Heart left ventricle (tissue), 13 donors: ENCODE measurements around the gene ZNF341.

Source experiments
- POLR2A ChIP-seq, 2 donors: fragments of 450-650 bp; IDR thresholded peaks; one replicate each; pipeline ENCODE4 v1.6.1; 2017; ENCODE audit warnings: antibody characterized with exemption in 2 of 2, mild to moderate bottlenecking in 2 of 2, moderate library complexity in 2 of 2
- TF ChIP-seq, protein P1 (sequence below), 12 donors: fragments of 200-600 bp; sonication (generic) in 4 of 12; IDR thresholded peaks; one replicate each; pipeline versions ENCODE4 v1.5.0 to v1.8.0; 2018 to 2022; ENCODE audit warnings: antibody characterized with exemption in 12 of 12, mild to moderate bottlenecking in 5 of 12
- donor health status: ischemic (EF 13 %, LVEDD 7.1; RV severe dilation, severe dysfunction).
- donor health status: DM: no; HTN: yes; CAD: no.
- donor health status: DM: no; HTN: no; CAD: no.
- donor health status: ischemic (EF 25% LVEDD 6.9; RV normal size, moderate dysfunction).
- donor health status: ischemic (EF 25% LVEDD 5.7; RV mildly dilated, moderate dysfunction).
- donor health status: ischemic (EF 35%, LVEDD 5.7; RV mildly dilated, moderate dysfunction).
- donor health status: nonischemic (EF 11% LVEDD 7.7; RV severe dilation, severe dysfunction).
- donor health status: DM: yes; HTN: yes; CAD: no.
- donor health status: PGD.
- donor health status: ischemic (EF 29% LVEDD 5.4; RV normal size, mild dysfunction).
- donor health status: nonischemic (EF 23%, LVEDD 6.1; RV moderate dilation, normal function).

DNA sequence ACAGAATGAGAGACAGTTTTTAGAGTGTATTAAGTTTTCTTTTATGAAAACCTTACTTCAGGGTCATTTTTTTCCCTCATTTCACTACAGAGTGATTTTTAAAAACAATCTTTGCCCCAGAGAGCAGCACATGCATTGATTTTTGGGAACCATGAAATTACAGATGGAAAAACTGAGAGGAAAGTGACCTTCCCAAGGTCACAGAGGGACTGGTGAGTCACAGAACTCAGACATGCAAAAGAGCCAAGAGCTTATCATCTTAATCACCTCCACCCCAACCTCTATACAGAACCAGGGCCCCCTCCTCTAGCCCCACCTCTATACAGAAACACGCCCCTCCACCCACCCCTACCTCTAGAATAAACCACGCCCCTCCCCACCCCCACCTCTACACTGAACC lies 22.4 kb upstream of the ZNF341 start:
- TF ChIP-seq, protein P1, sequence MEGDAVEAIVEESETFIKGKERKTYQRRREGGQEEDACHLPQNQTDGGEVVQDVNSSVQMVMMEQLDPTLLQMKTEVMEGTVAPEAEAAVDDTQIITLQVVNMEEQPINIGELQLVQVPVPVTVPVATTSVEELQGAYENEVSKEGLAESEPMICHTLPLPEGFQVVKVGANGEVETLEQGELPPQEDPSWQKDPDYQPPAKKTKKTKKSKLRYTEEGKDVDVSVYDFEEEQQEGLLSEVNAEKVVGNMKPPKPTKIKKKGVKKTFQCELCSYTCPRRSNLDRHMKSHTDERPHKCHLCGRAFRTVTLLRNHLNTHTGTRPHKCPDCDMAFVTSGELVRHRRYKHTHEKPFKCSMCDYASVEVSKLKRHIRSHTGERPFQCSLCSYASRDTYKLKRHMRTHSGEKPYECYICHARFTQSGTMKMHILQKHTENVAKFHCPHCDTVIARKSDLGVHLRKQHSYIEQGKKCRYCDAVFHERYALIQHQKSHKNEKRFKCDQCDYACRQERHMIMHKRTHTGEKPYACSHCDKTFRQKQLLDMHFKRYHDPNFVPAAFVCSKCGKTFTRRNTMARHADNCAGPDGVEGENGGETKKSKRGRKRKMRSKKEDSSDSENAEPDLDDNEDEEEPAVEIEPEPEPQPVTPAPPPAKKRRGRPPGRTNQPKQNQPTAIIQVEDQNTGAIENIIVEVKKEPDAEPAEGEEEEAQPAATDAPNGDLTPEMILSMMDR (IDR thresholded peaks at IDR 0.05): no peak
- no peak for TF ChIP-seq POLR2A (IDR thresholded peaks at IDR 0.05)
